NCI-H2081 (cell line): ENCODE data around the gene MTA3.
"Not testable (repeated sequence)": the region's sequence is repeated elsewhere in the genome, so short reads cannot be mapped to it uniquely, and the experiment has no call there.

Experiments
- DNase-seq, 2 experiments: peaks; one replicate each; lab custom pipeline; 2025; lab: John Stamatoyannopoulos, UW

MTA3 gene

GRCh38 chr2:42568401-42569115, at the start of gene MTA3:
TSS of gene MTA3 (plus strand) at chr2:42568632. CDS start at chr2:42568746, 114 bp downstream.
- DNase-seq = peak; percentile 48 to 55

GRCh38 chr2:42519624-42520023, 48.8 kb upstream of the MTA3 start:
- DNase-seq = no peak

- no peak for DNase-seq
These were observed 46.4 kb upstream of the MTA3 start for GRCh38 chr2:42522035-42522434.

- no peak for DNase-seq
These were observed 45.1 kb upstream of the MTA3 start for GRCh38 chr2:42523341-42523740.

GRCh38 chr2:42532397-42532796, 36.0 kb upstream of the MTA3 start:
- no peak for DNase-seq

- no peak for DNase-seq
These were observed 30.9 kb upstream of the MTA3 start for GRCh38 chr2:42537493-42537892.

GRCh38 chr2:42542871-42543270, 25.6 kb upstream of the MTA3 start:
- no peak for DNase-seq

- DNase-seq = no peak
These were observed 23.3 kb upstream of the MTA3 start for GRCh38 chr2:42545023-42545721.

- DNase-seq = peak in 1 of 2 experiments; percentile 5
These were observed 22.5 kb upstream of the MTA3 start for GRCh38 chr2:42545841-42546390.

GRCh38 chr2:42547014-42547413, 21.4 kb upstream of the MTA3 start:
- DNase-seq = no peak

GRCh38 chr2:42547446-42548295, 20.8 kb upstream of the MTA3 start:
- DNase-seq = no peak

GRCh38 chr2:42550870-42551269, 17.6 kb upstream of the MTA3 start:
- DNase-seq = no peak

- no peak for DNase-seq
These were observed 14.0 kb upstream of the MTA3 start for GRCh38 chr2:42554392-42554791.

- DNase-seq = no peak
These were observed 12.0 kb upstream of the MTA3 start for GRCh38 chr2:42556315-42556890.

GRCh38 chr2:42557306-42557705, 11.1 kb upstream of the MTA3 start:
- DNase-seq = no peak

GRCh38 chr2:42558827-42559226, 9.6 kb upstream of the MTA3 start:
- no peak for DNase-seq

GRCh38 chr2:42560133-42560532, 8.3 kb upstream of the MTA3 start:
- not testable (repeated sequence) for DNase-seq

GRCh38 chr2:42560899-42561298, 7.5 kb upstream of the MTA3 start:
- no peak for DNase-seq

GRCh38 chr2:42562474-42563144, 5.8 kb upstream of the MTA3 start:
- no peak for DNase-seq

GRCh38 chr2:42566025-42566424, 2.4 kb upstream of the MTA3 start:
- no peak for DNase-seq

GRCh38 chr2:42566837-42567321, 1.6 kb upstream of the MTA3 start:
- DNase-seq = no peak
